ENCODE data around the gene YAP1.

Gene YAP1

GRCh38 chr11:102163368-102163767, 53.1 kb downstream of the YAP1 start:
- DNase-seq (ENCODE audit: low spot score) = no peak

GRCh38 chr11:102166175-102167064, 56.2 kb downstream of the YAP1 start:
- DNase-seq (ENCODE audit: low spot score) = no peak

GRCh38 chr11:102168481-102168880, 58.2 kb downstream of the YAP1 start:
- DNase-seq (ENCODE audit: low spot score) = no peak

- no peak for DNase-seq (ENCODE audit: low spot score)
Observed at GRCh38 chr11:102171101-102171500, 60.9 kb downstream of the YAP1 start.

GRCh38 chr11:102172127-102172848, 62.0 kb downstream of the YAP1 start:
- no peak for DNase-seq (ENCODE audit: low spot score)

- no peak for DNase-seq (ENCODE audit: low spot score)
Observed at GRCh38 chr11:102177126-102177525, 66.9 kb downstream of the YAP1 start.

- DNase-seq (ENCODE audit: low spot score) = peak; percentile 4
Observed at GRCh38 chr11:102177974-102178631, 67.9 kb downstream of the YAP1 start.

- no peak for DNase-seq (ENCODE audit: low spot score)
Observed at GRCh38 chr11:102179371-102179770, 69.1 kb downstream of the YAP1 start.

- no peak for DNase-seq (ENCODE audit: low spot score)
Observed at GRCh38 chr11:102184269-102184987, 74.2 kb downstream of the YAP1 start.

GRCh38 chr11:102186551-102187191, 76.4 kb downstream of the YAP1 start:
- no peak for DNase-seq (ENCODE audit: low spot score)

- no peak for DNase-seq (ENCODE audit: low spot score)
Observed at GRCh38 chr11:102187416-102188151, 77.3 kb downstream of the YAP1 start.

- DNase-seq (ENCODE audit: low spot score) = no peak
Observed at GRCh38 chr11:102188488-102188887, 78.2 kb downstream of the YAP1 start.

- no peak for DNase-seq (ENCODE audit: low spot score)
Observed at GRCh38 chr11:102191832-102192231, 81.6 kb downstream of the YAP1 start.

- no peak for DNase-seq (ENCODE audit: low spot score)
Observed at GRCh38 chr11:102192349-102193066, 82.3 kb downstream of the YAP1 start.

GRCh38 chr11:102194257-102194656, 84.0 kb downstream of the YAP1 start:
- DNase-seq (ENCODE audit: low spot score) = no peak

- no peak for DNase-seq (ENCODE audit: low spot score)
Observed at GRCh38 chr11:102194990-102195389, 84.7 kb downstream of the YAP1 start.

GRCh38 chr11:102196351-102196750, 86.1 kb downstream of the YAP1 start:
- no peak for DNase-seq (ENCODE audit: low spot score)

GRCh38 chr11:102196816-102197215, 86.6 kb downstream of the YAP1 start:
- DNase-seq (ENCODE audit: low spot score) = no peak

GRCh38 chr11:102197670-102198139, 87.5 kb downstream of the YAP1 start:
- no peak for DNase-seq (ENCODE audit: low spot score)

GRCh38 chr11:102199673-102200072, 89.4 kb downstream of the YAP1 start:
- DNase-seq (ENCODE audit: low spot score) = no peak
